ENCODE measurements around the gene FHL3.
"Not testable (repeated sequence)": the region's sequence is repeated elsewhere in the genome, so short reads cannot be mapped to it uniquely, and the experiment has no call there.

The FHL3 gene

DNA sequence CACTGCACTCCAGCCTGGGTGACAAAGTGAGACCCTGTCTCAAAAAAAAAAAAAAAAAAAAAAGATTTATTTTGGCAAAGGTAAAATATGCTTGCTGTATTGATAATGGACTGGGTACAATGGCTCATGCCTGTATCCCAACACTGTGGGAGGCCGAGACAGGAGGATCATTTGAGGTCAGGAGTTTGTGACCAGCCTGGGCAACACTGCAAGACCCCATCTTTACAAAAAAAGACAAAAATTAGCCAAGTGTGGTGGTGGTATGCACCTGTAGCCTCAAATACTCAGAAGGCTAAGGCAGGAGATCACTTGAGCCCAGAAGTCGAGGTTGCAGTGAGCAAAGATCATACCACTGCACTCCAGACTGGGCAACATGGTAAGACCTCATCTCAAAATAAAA lies 21.8 kb downstream of the FHL3 start:
- DNase-seq, result no peak

DNA sequence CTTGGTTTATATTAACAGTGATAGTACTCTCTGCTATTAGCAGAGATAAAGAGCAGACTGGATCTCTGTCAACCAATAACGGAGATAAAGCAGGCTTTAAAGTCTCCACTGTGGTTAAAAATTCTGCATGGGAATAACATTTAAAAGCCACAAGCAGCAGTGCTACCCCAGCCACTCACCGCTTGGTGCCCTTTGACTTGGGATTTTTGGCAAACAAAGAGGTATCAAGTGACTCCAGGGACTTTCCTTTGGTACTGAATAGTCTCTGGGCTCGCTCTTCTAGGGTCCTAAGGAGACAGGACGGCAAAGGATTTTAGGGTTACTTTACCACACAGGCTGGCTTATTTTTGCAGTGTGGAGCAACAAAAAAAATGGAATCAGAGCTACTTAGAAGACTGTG lies 26.8 kb downstream of the FHL3 start:
- no peak for DNase-seq

DNA sequence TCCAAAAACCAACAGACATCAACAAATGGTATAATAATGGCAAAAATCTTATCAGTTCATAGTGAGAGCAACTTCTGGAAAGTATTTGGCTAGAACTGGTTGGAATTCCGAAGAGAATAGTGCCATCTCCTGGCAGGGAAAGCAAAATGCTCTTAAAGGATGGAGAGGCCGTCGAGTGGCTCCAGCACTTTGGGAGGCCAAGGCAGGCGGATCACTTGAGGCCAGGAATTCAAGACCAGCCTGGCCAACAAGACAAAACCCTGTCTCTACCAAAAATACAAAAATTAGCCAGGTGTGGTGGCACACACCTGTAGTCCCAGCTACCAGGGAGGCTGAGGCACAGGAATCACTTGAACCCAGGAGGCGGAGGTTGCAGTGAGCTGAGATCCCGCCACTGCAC lies 30.2 kb downstream of the FHL3 start:
- not testable (repeated sequence) for DNase-seq

DNA sequence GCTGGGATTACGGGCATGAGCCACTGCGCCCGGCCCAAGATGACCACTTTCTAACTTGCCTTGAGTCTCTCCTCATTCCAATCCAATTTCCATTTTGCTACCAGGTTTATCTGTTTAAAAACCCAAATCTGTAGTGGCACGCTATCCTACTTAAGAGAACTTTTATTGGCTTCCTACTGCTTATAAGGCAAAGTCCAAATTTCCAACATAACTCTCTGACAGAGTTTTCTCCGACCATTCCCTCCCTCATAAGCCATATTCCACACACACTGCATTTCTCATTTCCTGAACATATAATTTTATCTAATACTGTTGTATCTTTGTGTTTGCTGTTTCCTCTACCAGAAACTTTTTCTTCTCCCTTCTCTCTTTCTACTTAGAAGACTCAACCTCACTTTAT lies 30.7 kb downstream of the FHL3 start:
- no peak for DNase-seq

DNA sequence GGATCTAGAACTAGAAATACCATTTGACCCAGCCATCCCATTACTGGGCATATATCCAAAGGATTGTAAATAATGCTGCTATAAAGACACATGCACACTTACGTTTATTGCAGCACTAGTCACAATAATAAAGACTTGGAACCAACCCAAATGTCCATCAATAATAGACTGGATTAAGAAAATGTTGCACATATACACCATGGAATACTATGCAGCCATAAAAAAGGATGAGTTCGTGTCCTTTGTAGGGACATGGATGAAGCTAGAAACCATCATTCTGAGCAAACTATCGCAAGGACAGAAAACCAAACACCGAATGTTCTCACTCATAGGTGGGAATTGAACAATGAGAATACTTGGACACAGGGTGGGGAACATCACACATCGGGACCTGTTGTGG lies 31.6 kb downstream of the FHL3 start:
- not testable (repeated sequence) for DNase-seq

DNA sequence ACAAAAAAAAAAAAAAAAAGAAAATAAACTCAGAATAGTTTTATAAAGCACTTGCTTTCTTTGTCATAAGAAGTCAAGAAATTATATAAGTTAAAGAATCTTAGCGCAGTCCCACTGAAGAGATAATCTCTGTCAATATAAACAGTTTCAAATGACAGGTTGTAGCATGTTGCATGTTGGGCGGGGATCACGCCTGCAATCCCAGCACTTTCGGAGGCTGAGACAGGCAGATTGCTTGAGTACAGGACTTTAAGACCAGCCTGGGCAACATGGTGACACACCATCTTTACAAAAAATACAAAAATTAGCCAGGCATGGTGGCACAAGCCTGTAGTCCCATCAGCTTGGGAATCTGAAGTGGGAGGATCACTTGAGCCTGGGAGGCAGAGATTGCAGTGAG lies 40.0 kb downstream of the FHL3 start:
- no peak for DNase-seq

DNA sequence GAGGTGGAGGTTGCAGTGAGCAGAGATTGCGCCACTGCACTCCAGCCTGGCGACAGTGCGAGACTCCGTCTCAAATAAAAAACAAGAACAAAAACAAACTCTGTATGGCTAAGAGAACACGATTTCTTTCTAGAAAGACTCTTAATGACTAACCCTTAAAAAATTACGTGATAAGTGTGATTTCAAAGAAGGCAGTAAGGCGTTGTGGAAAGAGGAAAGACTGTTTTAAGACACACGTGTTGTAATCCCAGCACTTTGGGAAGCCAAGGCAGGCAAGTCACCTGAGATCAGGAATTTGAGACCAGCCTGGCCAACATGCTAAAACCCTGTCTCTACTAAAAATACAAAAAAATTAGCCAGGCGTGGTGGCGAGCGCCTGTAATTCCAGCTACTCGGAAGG lies 41.2 kb downstream of the FHL3 start:
- not testable (repeated sequence) for DNase-seq

DNA sequence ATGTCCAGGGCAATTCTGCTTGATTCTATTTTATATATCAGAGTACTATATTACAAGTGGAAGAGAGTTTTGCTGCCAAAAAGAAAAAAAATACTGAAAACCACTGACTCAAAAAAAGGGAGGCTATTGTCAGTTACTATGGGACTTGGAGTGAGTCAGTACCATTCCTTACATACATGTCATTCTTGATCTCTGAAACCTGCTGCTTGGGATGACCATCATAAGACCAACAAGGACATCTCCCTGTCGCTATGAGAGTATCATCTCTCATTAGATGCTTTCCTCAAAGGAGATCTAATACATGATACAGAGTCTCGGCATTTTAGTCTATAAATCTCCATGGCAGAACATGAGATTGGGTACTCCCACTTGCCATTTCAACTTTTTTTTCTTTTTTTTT lies 46.6 kb downstream of the FHL3 start:
- no peak for DNase-seq

DNA sequence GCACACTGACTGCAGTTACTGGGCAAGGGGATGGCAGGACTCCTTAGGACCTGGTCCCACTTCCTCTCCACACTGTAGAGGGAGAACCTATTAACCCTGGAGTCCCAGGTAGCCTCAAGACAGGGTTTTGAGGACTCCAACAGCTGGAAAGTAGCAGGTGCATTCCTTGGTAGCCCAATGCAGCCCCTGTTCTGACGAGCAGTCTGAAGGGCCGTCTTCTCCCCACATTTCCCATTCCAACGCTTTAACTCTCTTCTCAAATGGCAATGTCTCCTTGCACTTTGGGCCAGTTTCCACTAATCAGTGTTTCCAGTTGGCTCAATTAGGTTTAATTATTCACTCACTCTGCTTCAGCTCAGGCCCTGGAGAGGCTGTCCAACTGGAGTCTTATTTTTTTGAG lies 49.6 kb downstream of the FHL3 start:
- DNase-seq, result no peak

DNA sequence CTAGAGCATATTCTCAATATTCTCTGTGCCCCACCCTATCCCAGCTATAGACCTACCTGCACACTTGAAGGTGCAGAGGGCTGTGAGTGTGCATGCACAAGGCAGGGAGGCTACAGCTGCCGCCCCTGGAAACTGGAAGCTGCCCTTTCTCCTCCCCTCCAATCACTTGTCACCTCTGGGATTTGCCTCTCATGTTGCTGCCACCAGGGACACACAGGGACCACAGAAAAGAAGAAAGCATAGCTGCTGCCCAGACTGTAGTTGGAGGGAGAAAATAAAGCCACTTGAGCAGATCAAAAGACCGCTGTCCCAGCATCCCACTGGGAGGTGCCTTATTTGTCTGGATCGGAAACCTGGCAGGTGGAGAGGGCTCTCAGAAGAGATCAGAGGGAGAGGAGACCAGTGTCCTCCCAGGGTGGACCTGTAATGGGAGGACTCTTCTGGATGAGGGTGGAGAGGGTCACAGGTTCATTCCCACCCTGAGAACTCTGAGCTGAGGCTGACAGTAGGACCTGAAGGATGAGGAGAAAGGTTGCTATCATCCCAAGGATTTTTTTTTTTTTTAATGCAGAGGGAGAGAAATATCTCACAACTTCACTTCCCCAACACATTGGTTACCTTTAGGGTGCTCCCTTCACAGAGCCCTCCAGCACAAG lies 50.9 kb downstream of the FHL3 start:
- DNase-seq, result no peak

DNA sequence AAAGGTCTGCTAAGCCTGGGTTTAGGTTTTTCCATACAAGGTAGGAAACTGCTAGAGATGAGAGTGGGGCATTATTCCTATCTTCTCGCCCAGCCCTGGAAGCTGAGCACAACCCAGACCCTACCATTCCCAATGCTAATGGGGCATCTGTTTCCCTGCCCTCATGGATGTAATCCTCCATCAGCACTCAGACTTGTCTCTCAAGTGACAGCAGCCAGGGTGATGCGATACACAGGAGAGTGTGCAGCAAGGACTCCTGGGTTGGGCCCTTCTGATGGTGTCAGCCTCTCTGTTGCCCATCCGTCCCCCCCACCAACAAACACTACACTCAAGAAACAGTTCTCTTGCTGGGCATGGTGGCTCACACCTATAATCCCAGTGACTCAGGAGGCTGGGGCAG lies 52.6 kb downstream of the FHL3 start:
- DNase-seq, result no peak

DNA sequence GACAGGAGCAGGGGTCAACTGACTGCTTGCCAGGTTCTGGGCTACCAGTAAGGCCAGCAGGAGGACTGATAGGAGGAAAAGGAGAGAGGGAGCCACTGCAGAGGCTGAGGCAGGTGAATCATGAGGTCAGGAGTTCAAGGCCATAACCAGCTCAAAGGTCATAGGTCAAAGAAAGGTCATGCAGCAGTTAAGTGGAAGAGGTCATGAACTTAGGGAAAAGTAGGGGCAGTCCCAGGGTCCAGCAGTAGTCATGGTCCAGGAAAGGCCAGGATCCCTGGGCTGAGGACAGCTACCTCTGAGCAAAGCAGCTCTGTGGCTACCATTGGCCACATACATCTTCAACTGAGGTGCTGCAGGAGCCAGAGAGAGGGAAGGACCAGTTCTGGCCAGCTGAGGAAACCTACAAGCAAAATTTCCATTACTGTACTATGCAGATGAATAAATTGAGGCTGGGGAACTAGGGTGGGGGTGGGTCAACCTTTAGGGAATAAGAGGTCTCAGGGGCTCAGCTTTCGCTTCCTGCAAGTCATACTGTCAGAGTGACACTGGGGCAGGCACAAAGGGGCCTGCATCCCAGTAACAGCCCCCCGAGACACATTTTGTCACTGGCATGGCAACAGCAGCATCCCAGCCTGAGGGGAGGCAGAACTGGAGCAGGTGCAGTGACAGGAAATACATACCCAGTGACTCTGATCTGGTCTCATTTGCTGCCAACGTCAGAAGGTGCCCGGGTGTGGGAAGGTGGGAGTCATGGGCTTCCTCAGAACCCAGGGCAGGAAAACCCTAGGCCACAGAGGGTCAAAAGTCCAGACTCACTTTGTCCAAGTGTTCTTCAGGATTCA lies 53.3 kb downstream of the FHL3 start:
- DNase-seq, result no peak

DNA sequence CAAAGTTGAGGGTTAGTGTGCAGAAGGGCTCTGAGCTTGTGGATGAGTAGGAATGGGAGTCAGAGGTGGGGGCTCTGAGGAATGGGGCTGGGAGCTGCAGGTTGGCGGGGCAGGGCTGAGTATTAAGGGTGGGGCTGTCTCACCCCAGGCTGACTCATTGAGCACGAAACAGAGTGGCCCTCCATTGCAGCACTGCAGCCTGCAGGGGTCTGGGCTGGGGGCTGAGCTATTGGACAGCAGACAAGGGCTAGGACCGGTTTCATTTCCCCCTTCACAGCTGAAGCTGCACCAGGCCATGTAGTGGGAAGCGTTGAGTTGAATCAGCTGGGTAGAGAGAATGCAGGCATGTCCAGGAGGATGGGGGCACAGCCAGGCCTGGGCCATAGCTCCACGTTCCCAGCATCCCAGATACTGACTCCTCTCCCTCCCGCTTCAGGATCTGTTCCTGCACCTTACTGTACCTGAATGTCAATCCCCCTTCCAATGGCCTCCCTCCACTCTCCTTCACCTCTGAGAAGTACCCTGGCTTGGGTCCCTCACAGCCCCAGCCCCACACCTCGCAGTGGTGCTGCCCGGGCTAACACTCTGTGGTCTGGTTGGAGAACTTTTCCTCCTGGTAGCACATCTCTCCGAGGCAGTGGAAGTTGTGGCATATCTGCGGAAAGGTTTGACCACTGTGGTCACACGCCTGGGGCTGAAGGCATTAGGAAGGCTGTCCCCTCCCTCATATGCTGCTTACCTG lies 54.1 kb downstream of the FHL3 start:
- DNase-seq, result no peak

DNA sequence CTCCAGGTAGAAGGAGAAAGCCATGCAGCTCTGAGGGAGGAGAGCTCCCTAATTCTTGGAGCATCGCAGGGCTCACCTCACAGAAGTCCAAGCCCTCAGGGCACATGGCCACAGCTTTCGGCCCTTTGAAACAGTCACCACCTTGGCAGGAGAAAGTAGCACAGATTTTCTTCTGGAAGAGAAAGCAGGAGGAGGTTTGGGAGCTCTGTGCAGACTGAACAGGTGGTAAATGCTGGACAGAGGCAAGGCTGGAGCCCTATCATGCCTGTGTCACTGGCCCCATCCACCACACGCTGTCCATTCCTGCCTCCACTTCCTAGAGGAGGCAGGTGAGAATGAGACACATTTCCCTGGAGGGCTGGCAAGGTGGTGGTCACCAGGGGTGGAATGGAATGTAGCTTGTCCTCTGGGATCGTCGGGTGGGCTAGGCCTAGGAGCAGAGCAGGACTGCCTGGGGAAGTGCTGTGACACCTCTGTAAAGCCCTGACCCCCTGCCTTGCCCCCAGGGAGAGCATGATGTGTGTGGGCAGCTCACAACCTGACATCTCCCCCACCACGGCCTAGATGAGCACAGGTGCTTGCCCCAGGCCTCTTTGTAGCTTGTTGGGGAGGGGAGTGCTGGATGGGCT lies 55.7 kb downstream of the FHL3 start:
- no peak for DNase-seq

DNA sequence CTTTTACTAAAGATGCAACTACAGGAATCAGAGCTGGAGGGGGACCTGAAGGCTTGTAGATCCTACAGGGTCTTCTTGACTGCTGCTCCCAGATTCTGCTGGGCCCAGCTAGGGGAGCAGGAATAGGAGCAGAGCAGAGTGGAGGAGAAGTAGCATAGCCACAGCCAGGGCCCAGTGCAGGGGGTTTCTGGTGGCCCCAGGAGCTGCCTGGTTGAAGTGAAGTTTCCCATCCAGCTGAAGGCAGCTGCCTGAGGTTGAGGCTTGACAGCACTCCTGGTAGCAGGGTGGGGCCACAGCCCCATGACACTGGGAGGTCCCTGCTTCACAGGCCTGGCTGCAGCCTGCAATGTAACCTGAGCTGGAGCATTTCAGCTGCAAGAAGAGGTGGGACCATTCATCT lies 56.5 kb downstream of the FHL3 start:
- no peak for DNase-seq

DNA sequence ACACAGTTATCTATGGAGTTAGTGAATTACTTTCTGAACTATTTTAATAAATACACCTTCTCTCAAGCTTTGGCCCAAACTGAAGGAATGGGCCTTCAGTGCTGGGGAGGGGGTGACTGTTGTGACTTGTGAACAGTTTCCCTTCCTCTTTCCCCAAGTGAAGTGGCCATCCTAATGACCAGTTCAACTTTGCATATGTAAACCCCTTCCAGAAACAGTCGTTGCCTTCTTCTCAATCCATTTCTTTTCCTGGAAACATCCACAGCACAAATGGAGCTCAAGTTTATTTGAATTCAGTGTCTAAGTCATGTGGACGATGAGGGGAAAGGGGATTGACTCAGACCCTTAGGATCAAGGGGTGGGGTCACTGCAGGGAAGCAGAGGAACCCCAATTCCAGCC lies 57.1 kb downstream of the FHL3 start:
- no peak for DNase-seq

DNA sequence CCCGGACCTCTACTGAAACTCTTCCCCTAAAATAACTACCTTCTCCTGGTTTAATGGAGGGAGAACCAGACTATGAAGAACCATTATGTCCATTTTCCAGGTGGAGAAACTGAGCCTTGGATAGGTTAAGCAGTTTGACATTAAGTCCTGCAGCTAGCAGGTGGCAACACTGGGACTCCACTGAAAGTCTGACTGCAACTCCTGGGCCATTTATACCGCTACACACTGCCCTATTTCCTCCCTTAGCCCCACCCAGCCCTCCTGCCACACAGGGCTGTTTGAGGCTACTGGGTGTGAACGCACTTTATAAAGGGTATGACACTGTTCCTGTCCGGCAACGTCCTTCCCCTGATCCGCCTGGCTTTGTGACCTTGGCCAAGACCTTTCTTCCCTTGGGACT lies 58.0 kb downstream of the FHL3 start:
- DNase-seq, result no peak
